Osteocyte (in vitro differentiated cells): ENCODE measurements around the gene ZNF620. TPM values are rescaled to one million over a fixed set of nuclear protein-coding genes. Genes with fewer than 3 reads are reported as not detected.
A peak's percentile ranks its signal among the peaks of the same experiment; 100 is the strongest.
"Not testable (repeated sequence)": the region's sequence is repeated elsewhere in the genome, so short reads cannot be mapped to it uniquely, and the experiment has no call there.

Source experiments
- DNase-seq: peaks from one replicate; pipeline ENCODE4 v3.0.0; 2021; ENCODE audit warnings: mixed read lengths; ENCODE audit not compliant: unreplicated experiment; ENCODE audit errors: extremely low spot score
- H3K27ac Mint-ChIP-seq: one replicate; pipeline ENCODE4 v1.8.0; 2021; ENCODE audit warnings: mild to moderate bottlenecking, mixed read lengths; ENCODE audit not compliant: unreplicated experiment
- H3K27me3 Mint-ChIP-seq: one replicate; pipeline ENCODE4 v1.8.0; 2021; ENCODE audit warnings: mixed read lengths; ENCODE audit not compliant: unreplicated experiment
- H3K36me3 Mint-ChIP-seq: one replicate; pipeline ENCODE4 v1.8.0; 2021; ENCODE audit warnings: mixed read lengths; ENCODE audit not compliant: unreplicated experiment
- H3K4me1 Mint-ChIP-seq: one replicate; pipeline ENCODE4 v1.8.0; 2021; ENCODE audit warnings: mixed read lengths; ENCODE audit not compliant: unreplicated experiment
- H3K4me3 Mint-ChIP-seq: one replicate; pipeline ENCODE4 v1.8.0; 2021; ENCODE audit warnings: mild to moderate bottlenecking, moderate library complexity, mixed read lengths; ENCODE audit not compliant: unreplicated experiment
- H3K9me3 Mint-ChIP-seq: one replicate; pipeline ENCODE4 v1.8.0; 2021; ENCODE audit warnings: mixed read lengths; ENCODE audit not compliant: unreplicated experiment
- CTCF ChIP-seq: fragments of 200-600 bp; sonication (generic); IDR thresholded peaks from 2 replicates; pipeline ENCODE4 v1.5.0; 2021; ENCODE audit warnings: antibody characterized with exemption, mild to moderate bottlenecking, moderate library complexity
- total RNA-seq: library from RNA; stranded (reverse); gene quantifications from 2 replicates; pipeline ENCODE4 v1.2.1, GENCODE V29; 2021

The ZNF620 gene
- total RNA-seq, 1 donor from 2014 or later, result 4.8 TPM

GRCh38 chr3:40557575-40558161 lies 51.8 kb downstream of the ZNF620 start:
- H3K9me3 Mint-ChIP-seq, result peaks cover 15% of the 10 kb centered on the region
- DNase-seq, result peak; percentile 6
- TF ChIP-seq CTCF, result no peak
- H3K27me3 Mint-ChIP-seq, result no peaks in the 10 kb centered on the region
- H3K4me3 Mint-ChIP-seq, result no peak overlapping the region
- no peaks in the 10 kb centered on the region for H3K36me3 Mint-ChIP-seq
- no peaks in the 10 kb centered on the region for H3K4me1 Mint-ChIP-seq
- H3K27ac Mint-ChIP-seq, result no peak overlapping the region

- peak; percentile 38 for DNase-seq
- not testable (repeated sequence) for H3K27me3 Mint-ChIP-seq, H3K27ac Mint-ChIP-seq, H3K4me1 Mint-ChIP-seq, H3K4me3 Mint-ChIP-seq, H3K36me3 Mint-ChIP-seq
- H3K9me3 Mint-ChIP-seq, result peaks cover 15% of the 10 kb centered on the region
Measured at GRCh38 chr3:40562482-40562881, 56.6 kb downstream of the ZNF620 start.

- H3K4me1 Mint-ChIP-seq, H3K36me3 Mint-ChIP-seq, H3K4me3 Mint-ChIP-seq, H3K27me3 Mint-ChIP-seq, H3K27ac Mint-ChIP-seq: not testable (repeated sequence)
- peak; percentile 0 for DNase-seq
- H3K9me3 Mint-ChIP-seq, result peaks cover 15% of the 10 kb centered on the region
Measured at GRCh38 chr3:40565629-40566028, 59.8 kb downstream of the ZNF620 start.

- TF ChIP-seq CTCF, result no peak
- H3K4me1 Mint-ChIP-seq, result no peaks in the 10 kb centered on the region
- no peak overlapping the region for H3K27ac Mint-ChIP-seq
- peaks cover 12% of the 10 kb centered on the region for H3K27me3 Mint-ChIP-seq
- H3K9me3 Mint-ChIP-seq, result peaks cover 4% of the 10 kb centered on the region
- H3K36me3 Mint-ChIP-seq, result no peaks in the 10 kb centered on the region
- no peak for DNase-seq
- H3K4me3 Mint-ChIP-seq, result no peak overlapping the region
Measured at GRCh38 chr3:40566694-40567093, 60.9 kb downstream of the ZNF620 start.

Other genes starting within 250 kb of the ZNF620 start
- gene EIF1B, start 196.3 kb upstream of the ZNF620 start, total RNA-seq, result 62.3 and 72.8 TPM in 2 replicates
- not detected in 2 replicates for gene ENTPD3, start 118.9 kb upstream of the ZNF620 start, total RNA-seq
- 1,629 and 1,726 TPM in 2 replicates for gene RPL14, start 48.7 kb upstream of the ZNF620 start, total RNA-seq
- gene ZNF619, start 28.9 kb upstream of the ZNF620 start, total RNA-seq, result 6.7 and 8.4 TPM in 2 replicates
- gene ZNF621, start 18.9 kb downstream of the ZNF620 start, total RNA-seq, result 27.9 and 30.8 TPM in 2 replicates